Measurements from ENCODE around the gene TSC1. TPM values are rescaled to one million over a fixed set of nuclear protein-coding genes. Genes with fewer than 3 reads are reported as not detected.

TSC1 gene
- total and polyA plus RNA-seq, 2 experiments from 2014 or later, result 23.7 to 48.0 TPM

DNA sequence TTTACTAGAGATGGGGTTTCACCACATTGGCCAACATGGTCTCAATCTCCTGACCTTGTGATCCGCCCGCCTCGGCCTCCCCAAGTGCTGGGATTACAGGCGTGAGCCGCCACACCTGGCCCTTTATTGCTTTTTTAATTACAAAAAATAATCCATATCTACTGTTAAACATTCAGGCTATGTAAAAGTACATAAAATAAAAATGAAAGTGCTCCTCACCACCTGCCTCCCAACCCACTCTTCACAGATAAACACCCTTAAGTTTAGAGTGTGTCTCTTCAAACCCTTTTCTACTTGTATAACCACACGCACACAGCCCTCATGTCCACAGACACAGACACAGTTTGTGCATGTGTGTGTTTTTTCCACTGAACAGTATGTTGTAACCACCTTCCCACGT, 16.7 kb downstream of the TSC1 start (continued):
- no peak for TF ChIP-seq ZNF114 (CRISPR knock-in tag; IDR thresholded peaks at IDR 0.05)
- no peak for TF ChIP-seq ETS1 (IDR thresholded peaks at IDR 0.05)
- TF ChIP-seq, protein P1, sequence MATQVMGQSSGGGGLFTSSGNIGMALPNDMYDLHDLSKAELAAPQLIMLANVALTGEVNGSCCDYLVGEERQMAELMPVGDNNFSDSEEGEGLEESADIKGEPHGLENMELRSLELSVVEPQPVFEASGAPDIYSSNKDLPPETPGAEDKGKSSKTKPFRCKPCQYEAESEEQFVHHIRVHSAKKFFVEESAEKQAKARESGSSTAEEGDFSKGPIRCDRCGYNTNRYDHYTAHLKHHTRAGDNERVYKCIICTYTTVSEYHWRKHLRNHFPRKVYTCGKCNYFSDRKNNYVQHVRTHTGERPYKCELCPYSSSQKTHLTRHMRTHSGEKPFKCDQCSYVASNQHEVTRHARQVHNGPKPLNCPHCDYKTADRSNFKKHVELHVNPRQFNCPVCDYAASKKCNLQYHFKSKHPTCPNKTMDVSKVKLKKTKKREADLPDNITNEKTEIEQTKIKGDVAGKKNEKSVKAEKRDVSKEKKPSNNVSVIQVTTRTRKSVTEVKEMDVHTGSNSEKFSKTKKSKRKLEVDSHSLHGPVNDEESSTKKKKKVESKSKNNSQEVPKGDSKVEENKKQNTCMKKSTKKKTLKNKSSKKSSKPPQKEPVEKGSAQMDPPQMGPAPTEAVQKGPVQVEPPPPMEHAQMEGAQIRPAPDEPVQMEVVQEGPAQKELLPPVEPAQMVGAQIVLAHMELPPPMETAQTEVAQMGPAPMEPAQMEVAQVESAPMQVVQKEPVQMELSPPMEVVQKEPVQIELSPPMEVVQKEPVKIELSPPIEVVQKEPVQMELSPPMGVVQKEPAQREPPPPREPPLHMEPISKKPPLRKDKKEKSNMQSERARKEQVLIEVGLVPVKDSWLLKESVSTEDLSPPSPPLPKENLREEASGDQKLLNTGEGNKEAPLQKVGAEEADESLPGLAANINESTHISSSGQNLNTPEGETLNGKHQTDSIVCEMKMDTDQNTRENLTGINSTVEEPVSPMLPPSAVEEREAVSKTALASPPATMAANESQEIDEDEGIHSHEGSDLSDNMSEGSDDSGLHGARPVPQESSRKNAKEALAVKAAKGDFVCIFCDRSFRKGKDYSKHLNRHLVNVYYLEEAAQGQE (IDR thresholded peaks at IDR 0.05; ENCODE audit: unreplicated experiment), result no peak

GRCh38 chr9:132923346-132923902, 21.0 kb downstream of the TSC1 start:
- Mint-ChIP-seq H3K9me3 (no peaks in the 10 kb centered on the region), H3K36me3 (ENCODE audit: low read depth) (peaks cover 41% of the 10 kb centered on the region), H3K4me1 (no peaks in the 10 kb centered on the region), H3K27me3 (ENCODE audit: insufficient read depth, low read depth, poor library complexity) (no peaks in the 10 kb centered on the region), H3K4me3 (no peak overlapping the region), H3K27ac (no peak overlapping the region)
- no peak overlapping the region for H2AFZ ChIP-seq
- no peak overlapping the region for H3K4me3 ChIP-seq
- H3K79me2 ChIP-seq (replicated peaks; ENCODE audit: insufficient read depth), result no peaks in the 10 kb centered on the region
- peaks cover 37% of the 10 kb centered on the region for H3K36me3 ChIP-seq (ENCODE audit: insufficient read depth)
- TF ChIP-seq ZNF462 (CRISPR knock-in tag; IDR thresholded peaks at IDR 0.05) (no peak), EZH2phosphoT487 (IDR thresholded peaks at IDR 0.05; ENCODE audit: unreplicated experiment) (no peak), NANOG (IDR thresholded peaks at IDR 0.05; ENCODE audit: borderline replicate concordance) (no peak), CTCF (conservative IDR thresholded peaks at IDR 0.05; ENCODE audit: low read depth in 2 of 2) (no peak), CREB1 (CRISPR knock-in tag; IDR thresholded peaks at IDR 0.05; ENCODE audit: low read depth) (no peak)
- DNase-seq (ENCODE audit: low spot score) (no peak), ATAC-seq (no peak)
- peaks cover 4% of the 10 kb centered on the region for H4K20me1 ChIP-seq (replicated peaks; ENCODE audit: insufficient read depth)
- no peak overlapping the region for H3K27ac ChIP-seq (ENCODE audit: low read depth)
- no peaks in the 10 kb centered on the region for H3K9me2 ChIP-seq (ENCODE audit: insufficient read depth)
- no peaks in the 10 kb centered on the region for H3K4me1 ChIP-seq (ENCODE audit: insufficient read depth)
- no peaks in the 10 kb centered on the region for H3F3A ChIP-seq (replicated peaks; ENCODE audit: low read depth)
- no peaks in the 10 kb centered on the region for H3K27me3 ChIP-seq (ENCODE audit: insufficient read depth)
- H3K4me2 ChIP-seq, result no peak overlapping the region

Measured in GM23338 (cell line).